NCI-H2081 (cell line): Measurements from ENCODE around the gene ADGRD1.
A peak's percentile ranks its signal among the peaks of the same experiment; 100 is the strongest.
"Not testable (repeated sequence)": the region's sequence is repeated elsewhere in the genome, so short reads cannot be mapped to it uniquely, and the experiment has no call there.

Experiments
- DNase-seq, 2 experiments: peaks; one replicate each; lab custom pipeline; 2025; lab: John Stamatoyannopoulos, UW

Gene ADGRD1

DNA sequence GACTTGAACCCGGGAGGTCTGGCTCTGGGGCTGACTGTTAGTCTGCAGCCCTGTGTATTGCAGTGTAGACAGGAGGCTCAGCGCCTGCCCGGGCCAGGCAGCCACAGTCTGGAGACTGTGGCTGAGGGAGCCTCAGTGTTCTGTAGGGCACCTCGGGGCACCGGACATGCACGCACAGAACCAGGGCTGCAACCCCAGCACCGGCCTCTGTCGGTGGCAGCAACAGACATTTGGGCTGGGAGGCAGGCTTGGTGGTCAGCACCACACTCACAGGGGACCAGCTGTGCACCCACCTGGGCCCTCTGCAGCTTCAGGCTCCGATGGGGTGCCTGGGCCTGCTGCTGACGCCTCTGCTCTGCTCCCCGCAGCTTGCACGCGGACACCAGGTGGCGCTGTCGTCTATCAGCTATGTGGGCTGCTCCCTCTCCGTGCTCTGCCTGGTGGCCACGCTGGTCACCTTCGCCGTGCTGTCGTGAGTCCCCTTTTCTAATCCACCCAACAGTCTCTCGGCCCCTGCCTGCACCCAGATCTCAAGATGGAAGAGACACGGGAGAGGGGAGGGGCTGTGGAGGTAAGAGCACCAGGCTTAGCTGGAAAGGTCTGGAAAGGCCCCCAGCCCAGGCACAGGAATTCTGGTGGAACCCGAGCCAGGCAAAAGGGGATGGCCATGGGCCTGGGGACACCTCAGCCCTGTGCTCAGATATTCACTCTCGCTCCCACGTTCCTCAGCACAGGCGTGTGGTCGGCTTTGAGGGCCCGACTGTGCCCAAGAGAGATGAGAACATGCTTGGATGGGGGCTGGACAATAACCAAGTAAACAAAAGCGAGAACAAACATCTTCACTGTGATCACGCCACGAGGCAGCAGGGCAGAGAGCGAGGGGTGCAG lies 151.0 kb downstream of the ADGRD1 start:
- peak; percentile 42 to 72 for DNase-seq

DNA sequence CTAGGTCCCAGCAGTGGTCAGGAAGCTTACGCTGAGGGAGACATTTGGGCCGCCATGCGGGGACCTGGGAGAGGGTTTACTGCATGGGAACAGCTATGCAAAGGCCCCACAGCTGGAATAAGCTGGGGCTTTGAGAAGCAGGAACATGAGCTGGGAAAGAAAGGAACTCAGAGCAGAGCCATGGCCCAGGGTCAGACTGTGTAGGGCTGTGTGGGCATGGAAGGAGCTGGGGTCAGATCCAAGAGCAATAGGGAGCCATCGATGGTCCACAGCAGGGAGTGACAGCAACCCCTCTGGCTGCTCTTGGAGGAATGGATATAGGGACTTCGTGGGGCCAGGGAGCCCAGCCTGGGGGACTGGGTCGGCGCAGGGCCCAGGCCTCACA lies 151.6 kb downstream of the ADGRD1 start:
- DNase-seq, result no peak

DNA sequence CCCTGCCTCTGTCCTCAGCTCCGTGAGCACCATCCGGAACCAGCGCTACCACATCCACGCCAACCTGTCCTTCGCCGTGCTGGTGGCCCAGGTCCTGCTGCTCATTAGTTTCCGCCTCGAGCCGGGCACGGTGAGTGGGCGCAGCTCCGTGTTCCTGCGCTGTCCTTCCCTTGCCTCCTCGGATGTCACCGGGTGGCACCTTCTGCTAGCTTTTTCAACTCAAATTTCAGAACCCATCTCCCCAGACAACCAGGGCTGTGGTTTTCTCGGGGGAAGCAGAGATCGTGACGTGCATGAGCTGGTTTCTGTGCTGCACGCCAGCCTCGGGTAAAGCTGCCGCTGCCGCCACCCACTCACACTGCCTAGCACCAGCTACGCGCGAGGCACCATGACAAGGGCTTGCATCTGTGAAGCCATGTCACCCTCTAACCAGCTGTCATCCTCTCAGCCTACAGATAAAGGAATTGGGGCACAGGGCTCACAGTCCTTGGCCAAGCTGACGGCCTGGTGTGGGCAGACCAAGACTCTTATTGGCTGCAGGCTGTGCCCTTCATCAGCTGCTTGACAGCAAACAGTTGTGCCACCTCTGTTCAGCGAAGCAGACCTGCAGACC lies 152.1 kb downstream of the ADGRD1 start:
- no peak for DNase-seq

DNA sequence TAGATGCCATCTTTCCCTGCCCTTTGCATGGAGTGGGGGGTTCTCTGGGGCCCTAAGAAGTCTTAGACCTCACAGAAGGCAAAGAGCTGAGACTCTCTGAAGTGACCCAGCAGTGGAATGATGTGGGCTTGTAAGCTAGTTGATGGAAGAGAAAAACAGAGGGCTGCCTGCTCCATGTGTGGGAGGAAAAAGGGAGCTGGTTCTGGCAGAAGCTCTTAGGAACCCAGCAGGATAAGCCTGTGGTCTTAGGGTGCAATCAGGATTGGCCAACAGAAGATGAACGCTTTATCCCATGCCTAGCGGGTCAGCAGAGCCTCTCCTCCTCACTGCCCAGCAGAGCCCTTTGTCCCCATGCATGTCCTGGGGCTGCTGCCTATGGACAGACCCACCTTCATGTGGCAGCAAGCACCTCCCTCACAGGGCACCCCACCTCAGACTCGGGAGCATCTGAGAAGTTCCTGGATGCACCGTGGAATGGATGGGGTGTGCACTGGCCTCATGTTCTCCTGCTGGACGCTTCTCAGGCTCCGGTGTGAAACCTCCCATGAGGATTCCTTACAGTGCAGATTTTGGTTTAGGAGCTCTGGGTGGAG lies 152.7 kb downstream of the ADGRD1 start:
- no peak for DNase-seq

DNA sequence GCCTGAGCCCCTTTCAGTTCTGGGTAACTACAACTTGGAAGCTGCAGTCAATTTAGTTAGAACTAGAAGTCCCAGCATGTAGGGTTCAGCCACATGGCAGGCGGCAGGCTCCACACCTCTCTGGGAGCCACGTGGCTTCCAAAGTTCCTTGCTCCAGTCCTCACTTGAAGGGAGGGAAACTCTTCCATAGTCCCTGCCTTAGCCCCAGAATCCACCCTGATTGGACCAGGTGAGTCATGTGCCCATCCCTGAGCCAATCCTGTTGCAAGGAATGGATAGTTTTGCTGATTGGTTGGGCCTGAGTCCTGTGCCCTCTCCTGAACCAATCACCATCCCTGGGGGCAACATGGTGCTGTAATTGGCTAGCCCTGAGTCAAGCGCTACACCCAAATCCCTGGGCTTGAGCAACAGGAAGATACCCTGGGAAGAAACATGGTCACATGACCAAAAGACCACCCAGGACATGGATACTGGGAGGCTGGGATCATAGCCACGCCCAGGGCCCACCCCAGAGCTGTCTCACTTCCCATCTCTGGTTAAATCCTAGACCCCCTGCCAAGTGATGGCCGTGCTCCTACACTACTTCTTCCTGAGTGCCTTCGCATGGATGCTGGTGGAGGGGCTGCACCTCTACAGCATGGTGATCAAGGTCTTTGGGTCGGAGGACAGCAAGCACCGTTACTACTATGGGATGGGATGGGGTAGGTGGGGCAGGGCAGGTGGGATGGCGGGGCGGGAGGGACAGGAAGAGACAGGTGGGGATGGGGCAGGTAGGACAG lies 154.7 kb downstream of the ADGRD1 start:
- no peak for DNase-seq

DNA sequence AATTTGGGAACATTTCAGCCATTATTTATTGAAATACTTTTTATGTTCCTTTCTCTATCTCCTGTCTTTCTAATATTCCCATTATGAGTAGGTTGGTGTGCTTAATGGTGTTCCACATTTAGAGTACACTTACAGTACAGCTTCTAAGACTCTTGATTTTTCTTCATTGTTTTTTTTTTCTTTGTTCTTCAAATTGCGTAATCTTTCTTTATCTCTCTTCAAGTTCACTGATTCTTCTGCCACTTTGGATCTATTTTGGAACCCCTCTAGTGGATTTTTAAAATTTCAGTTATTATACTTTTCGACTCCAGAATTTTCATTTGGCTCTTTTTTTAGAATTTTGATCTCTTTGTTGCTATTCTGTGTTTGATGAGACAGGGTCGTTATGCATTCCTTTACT lies 157.7 kb downstream of the ADGRD1 start:
- DNase-seq, result no peak

DNA sequence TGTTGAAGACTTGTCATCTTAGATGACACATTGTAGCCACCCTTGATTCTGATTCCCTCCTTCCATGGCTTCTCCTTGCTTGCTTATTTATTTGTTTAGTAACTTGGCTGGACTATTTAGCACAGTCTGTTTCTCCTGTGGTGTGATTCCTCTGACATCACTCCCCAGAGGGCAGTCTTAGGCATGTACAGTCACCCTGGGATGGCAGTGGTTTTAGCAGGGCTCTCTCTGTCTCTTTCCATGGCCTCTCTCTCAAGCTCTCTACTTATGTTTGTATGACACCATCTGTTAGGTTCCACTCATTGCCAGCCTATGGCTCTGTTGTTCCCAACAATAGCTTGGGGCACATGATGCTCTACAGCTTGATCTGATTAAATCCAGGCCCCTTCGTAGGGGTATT lies 158.3 kb downstream of the ADGRD1 start:
- DNase-seq, result no peak

DNA sequence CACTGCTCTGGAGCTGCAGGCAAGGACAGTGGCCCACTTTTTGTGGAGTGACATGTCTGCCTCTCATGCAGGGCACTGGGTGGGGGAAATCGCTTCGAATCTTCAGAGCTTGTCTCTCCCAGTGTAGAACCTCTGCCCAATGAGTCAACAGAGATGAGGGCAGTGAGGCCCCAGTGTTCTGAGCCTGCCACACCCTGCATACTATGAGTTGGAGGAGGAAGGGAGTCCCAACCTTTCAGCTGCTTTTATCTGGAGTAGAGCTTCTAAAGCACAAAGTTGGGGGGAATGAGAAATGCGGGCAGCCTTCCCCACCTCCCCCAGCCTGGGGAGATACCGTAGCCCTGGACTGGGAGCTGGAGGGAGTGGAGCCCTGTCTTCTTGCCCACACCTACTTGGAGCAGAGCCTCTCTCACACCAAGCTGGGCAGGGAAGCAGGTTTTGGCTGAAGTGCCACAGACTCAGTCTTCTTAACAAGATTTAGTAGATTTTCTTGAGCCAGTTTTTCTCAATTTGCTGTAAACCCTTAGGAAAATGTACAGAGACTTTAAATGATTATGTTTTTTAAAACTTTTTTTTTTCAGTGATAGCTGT lies 159.1 kb downstream of the ADGRD1 start:
- no peak for DNase-seq

DNA sequence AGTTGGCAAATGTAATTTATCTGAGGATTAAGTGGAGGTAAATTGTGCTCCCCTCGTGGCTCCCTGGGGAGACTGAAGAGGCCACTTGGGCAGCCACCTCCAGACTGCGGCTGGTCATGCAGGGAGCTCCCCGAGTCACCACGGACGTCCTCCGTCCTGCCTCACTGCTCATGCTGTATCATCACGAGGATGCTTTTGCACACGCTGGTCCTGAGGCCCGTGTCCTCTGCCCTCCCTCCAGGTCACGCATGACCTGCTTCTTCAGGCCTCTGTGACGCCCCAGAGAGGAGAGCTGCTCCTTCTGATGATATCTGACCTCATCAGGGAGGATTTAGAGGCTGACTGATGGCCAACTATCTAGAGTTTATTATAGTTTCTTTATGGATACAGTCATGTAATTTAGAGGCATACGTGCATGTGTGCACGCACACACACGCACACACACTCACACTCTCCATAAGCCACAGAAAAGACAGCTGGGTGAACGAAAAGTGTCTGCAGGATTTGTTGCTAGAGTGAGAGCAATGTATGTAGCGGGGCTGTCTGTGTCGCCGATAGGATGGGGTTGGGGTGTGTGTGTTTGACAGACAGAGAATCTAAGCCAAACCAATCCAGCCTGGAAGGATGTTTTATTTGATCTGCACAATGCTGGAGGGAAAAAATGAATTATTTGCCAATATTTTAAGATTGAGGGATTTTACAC lies 160.0 kb downstream of the ADGRD1 start:
- DNase-seq, result no peak

DNA sequence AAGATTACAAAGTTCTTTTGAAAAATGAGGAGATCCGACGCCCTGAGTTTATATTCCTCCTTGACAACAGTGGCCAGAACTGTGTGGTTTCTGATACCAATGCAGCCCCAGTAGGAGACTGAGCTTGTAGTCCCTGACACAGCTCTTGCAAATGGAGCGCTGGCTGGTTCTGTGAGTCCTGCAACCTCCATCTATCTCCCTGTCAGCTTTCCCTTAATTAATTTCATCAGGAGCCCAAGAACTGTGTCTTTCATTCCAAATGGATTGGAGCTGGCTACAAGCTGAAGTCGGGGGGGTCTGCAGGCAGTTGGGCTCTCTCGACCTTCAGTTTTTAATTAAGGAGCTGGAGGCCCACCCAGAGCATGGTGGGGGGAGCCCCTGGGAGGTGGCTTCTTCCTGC lies 160.6 kb downstream of the ADGRD1 start:
- no peak for DNase-seq

DNA sequence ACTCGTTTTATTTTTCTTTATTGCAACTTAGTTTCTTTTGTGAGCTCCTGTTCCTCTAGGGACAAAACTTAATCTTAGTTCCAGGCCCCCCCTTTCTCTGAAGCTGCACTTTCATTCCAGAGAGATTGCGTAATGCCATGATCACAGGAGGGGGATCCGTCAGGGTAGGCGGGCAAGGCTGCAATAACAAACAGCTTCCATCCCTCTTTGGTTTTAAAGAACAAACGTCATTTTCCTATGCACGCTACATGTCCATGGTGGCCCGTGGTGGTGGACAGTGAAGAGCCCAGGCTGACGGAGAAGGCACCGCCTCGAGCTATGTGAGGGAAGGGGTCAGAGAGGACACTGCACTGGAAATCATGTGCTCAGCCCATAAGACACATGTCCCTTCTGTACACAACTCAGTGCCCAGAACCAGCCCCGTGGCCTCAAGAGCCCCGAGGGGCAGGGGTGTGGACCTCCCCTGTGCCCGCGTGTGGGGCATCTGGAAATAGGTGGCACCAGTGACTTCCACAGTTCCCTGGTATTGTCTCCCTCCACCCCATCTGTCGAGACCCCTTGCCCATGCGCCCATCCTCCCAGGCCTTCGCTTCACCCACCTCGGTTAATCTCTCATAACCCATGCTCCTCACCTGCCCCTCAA lies 161.4 kb downstream of the ADGRD1 start:
- no peak for DNase-seq

DNA sequence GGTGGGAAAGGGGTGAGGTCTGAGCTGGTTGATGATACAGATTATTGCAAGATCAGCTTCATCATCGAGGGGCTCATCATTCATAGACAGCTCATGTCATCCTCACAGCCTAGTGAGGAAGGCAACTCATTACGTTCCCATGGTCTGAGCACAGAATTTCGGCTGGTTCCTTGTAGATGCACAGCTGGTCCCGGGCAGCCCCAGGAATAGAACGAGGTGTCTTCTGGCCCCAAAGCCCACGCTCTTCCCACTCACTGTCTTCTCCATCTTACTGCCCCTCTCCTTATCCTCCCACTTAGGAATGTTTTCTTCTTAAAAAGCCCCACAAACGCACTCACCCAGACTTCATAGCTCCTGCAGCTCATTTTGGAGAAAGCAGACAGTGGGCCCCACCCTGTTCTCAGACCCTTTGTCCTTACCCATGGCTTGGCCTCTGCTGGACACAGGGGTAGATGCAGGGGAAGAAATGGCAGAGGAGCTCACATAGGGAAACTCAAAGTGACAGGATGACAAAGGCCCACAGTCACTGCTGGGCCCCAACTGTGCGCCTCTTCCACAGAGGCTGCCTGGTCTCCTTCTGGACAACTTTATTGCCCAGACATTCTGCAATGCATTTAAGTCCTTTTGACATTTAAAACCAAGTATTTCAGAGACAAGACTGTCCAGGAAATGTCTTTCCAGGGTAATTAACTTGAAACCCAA lies 162.2 kb downstream of the ADGRD1 start:
- DNase-seq, result no peak

DNA sequence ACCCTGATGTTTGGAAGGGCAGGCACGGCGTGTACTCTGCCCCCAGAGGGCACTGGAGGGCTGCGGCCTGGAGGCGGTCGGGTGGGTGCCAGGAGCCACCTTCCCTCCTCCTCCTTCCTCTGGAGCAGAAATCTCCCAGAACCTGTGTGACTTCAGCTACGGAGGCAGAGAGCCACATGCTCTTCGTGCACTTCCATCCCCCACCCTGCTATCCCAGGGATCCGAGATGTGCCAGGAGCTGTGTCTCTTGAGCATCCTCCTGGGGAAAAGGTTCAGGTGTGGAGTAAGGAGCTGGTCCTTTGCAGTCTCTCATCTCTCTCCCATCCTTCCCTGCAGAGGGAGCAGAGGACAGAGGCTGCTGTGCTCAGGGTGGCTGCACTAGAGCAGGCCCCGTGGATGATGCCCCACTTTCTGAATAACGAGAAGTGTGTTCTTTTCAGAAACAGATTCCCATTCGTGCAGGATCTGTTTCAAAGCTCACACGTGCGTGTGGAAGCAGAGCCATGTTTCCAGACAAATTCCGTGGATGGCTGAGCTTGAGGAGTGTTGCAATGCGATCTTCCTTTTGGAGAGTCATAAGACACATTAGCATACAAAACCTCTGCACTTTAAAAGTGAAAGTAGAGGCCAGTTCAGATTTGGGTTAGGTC lies 162.9 kb downstream of the ADGRD1 start:
- DNase-seq, result no peak

DNA sequence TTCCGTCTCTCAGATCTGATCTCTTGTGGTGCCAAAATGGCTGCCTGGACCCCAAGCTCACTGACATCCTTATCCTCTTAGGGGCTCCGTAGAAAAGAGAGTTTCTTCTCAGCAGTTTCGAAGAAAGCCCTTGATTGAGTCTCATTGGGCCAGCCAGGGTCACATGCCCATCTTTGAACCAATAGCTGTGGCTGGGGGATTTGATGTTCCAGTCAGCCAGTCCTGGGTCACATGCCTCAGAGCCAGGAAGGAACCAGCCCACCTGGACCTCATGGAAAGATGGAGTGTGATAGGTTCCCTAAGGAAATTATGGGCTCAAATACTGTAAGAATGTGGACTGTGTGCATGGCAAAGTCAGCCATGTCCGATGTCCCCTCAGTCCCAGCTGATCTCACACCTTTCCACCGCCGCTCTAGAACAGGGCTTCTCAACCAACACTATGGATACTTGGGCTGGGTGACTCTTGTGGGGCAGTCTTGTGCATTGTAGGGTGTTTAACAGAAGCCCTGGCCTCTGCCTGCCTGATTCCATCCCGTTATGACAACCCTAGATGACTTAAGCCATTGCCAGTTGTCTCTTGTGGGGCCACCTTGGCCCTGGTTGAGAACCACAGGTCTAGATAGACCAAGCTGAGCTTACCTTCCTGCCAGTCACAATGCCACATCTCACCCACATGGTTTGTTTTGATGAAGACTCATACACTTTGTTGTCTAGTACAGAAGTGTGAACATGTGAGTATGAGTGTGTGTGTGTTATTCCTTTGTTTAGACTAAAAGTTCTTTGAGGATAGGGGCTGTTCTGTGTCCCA lies 163.9 kb downstream of the ADGRD1 start:
- no peak for DNase-seq

DNA sequence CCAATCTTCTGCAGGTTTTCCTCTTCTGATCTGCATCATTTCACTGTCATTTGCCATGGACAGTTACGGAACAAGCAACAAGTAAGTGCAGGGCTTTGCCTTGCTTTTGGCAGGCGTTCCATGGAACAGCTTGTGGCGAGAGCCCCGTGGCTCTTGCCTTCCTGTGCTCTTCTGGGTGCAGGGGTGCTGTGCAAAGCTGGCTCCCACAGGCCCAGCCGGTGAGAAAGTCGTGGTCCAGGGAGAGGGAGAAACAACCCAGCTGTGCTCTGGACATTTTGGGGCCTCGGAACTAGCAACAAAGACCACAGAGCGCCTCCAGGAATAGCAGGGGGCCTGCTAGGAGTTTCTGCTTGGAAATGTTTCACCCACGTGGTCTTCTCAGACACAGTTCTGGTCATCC lies 164.7 kb downstream of the ADGRD1 start:
- DNase-seq, result no peak

DNA sequence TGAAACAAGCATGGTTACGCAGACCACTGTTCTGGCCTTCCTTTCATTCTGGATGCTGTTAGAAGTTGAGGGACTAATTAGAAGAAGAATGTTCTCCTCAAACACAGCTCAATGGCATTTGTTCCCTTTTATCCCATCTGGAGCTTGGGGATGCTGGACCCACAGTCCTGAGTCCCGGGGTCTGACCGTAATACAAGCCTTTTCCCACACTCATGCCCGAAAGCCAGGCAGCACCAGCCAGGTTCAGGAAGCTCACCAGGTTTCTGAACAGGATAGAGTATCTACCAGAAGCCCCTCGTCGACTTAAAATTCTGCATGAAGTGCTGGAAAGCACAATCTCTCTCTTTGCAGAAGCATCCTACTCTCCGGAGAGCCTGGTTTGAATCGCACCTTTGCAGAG lies 165.6 kb downstream of the ADGRD1 start:
- not testable (repeated sequence) for DNase-seq

DNA sequence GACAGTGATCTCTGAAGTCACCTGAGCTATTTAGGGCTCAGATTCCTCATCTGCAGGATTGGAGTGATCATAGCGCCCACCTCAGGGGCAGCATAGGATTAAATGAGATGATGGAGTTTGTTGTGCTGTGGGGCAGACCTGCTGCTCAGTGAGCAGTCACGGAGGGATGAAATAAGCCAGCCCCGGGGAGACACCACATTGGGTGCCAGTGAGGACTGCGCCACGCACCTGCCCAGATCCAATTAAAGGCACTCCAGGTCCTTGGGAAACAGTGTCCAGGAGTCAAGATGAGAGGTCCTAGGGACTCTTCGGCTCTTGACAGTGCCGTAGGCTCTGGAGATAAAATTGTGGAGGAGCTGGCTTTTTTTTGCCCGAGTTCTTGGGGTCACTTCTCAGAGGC lies 166.2 kb downstream of the ADGRD1 start:
- DNase-seq, result no peak

DNA sequence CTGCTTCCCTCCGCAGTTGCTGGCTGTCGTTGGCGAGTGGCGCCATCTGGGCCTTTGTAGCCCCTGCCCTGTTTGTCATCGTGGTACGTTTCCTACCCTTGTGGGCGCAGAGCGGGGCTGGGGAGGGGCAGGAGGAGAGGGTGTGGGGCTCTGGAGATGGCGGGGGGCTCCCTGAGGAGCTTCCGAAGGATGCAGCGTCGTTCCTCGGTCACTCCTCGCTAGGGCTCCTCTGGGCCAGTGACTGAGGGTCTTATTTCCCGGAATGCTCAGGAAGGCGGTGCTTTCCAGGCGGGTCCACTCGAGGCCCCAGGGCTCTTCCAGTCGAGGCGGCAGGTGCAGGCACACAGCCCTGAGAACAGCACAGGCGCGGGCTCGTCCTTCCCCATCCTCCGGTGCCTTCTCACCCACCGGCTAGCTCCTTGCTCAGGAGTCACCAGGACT lies 167.1 kb downstream of the ADGRD1 start:
- no peak for DNase-seq
